Measurements from ENCODE around the gene ATP8B4.

DNA sequence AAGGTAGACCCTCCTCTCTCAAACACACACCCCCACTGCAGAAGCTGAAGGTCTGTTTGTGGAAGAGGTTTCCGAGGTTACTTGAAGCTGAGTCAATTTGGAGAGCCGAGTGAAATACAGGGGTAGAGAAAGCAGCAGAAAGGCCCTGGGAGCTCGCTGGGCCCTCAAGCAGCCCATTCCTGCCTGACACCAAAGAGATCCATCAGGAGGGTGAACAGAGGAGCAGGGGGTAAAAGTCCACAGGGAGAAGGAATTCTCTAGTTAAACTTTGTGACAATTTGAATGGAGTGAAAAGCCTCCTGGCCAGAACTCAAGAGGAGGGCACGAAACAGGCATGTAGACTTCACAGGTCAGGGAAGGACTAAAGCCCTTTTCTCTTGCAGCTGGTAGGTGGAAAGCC is 49.3 kb upstream of the ATP8B4 start:
- TF ChIP-seq POLR2AphosphoS5 (IDR thresholded peaks at IDR 0.05; ENCODE audit: low read depth, low read length) (no peak), POLR2A (IDR thresholded peaks at IDR 0.05; ENCODE audit: low read depth, low read length) (no peak), TAF1 (IDR thresholded peaks at IDR 0.05; ENCODE audit: low read depth, low read length) (no peak)
